Frontal cortex (tissue), 4 donors: ENCODE measurements around the gene GRAP2. TPM values are rescaled to one million over a fixed set of nuclear protein-coding genes. Genes with fewer than 3 reads are reported as not detected.

ENCODE experiments used
- DNase-seq, 2 donors: peaks; one replicate each; pipeline ENCODE4 v3.0.0; 2012; ENCODE audit warnings: low spot score in 2 of 2
- FAIRE-seq: peaks from 2 replicates; lab custom pipeline; 2012; peaks lifted over from hg19 to GRCh38; lab: Jason Lieb, UNC
- total RNA-seq: library from RNA; depleted of rRNA; stranded (reverse); fragments of >200 nt; gene quantifications from one replicate; pipeline ENCODE4 v1.2.3, GENCODE V29; 2014
- donor health status: control.
- donor health status: control.
- donor health status: control.

The GRAP2 gene
- total RNA-seq, 1 donor from 2014 or later, result 5.3 TPM

- DNase-seq (no peak), FAIRE-seq (no peak)
Observed at GRCh38 chr22:39920134-39920743, 19.4 kb downstream of the GRAP2 start.

- FAIRE-seq (no peak), DNase-seq (no peak)
Observed at GRCh38 chr22:39923696-39924095, 22.8 kb downstream of the GRAP2 start.

- no peak for FAIRE-seq
Observed at GRCh38 chr22:39924286-39924685, 23.4 kb downstream of the GRAP2 start.

GRCh38 chr22:39925273-39925672 is 24.4 kb downstream of the GRAP2 start:
- FAIRE-seq (no peak), DNase-seq (no peak)

More at GRCh38 chr22:39924286-39924685, 23.4 kb downstream of the GRAP2 start:
- DNase-seq, result no peak

GRCh38 chr22:39925909-39926679 is 25.2 kb downstream of the GRAP2 start:
- FAIRE-seq (no peak), DNase-seq (no peak)

GRCh38 chr22:39926753-39927152 is 25.9 kb downstream of the GRAP2 start:
- FAIRE-seq, result no peak

GRCh38 chr22:39927544-39927943 is 26.7 kb downstream of the GRAP2 start:
- no peak for FAIRE-seq
- no peak for DNase-seq

More at GRCh38 chr22:39926753-39927152, 25.9 kb downstream of the GRAP2 start:
- DNase-seq, result no peak

GRCh38 chr22:39928536-39929520 is 27.9 kb downstream of the GRAP2 start:
- FAIRE-seq (no peak), DNase-seq (no peak)

GRCh38 chr22:39931251-39931650 is 30.4 kb downstream of the GRAP2 start:
- no peak for FAIRE-seq
- no peak for DNase-seq

- FAIRE-seq, result no peak
Observed at GRCh38 chr22:39932166-39932565, 31.3 kb downstream of the GRAP2 start.

GRCh38 chr22:39932918-39933649 is 32.2 kb downstream of the GRAP2 start:
- no peak for DNase-seq
- no peak for FAIRE-seq

More at GRCh38 chr22:39932166-39932565, 31.3 kb downstream of the GRAP2 start:
- DNase-seq, result no peak

- DNase-seq (no peak), FAIRE-seq (no peak)
Observed at GRCh38 chr22:39933741-39934140, 32.9 kb downstream of the GRAP2 start.

- DNase-seq, result peak in 1 of 2 donors; percentile 13
- peak; percentile 21 for FAIRE-seq
Observed at GRCh38 chr22:39935116-39935515, 34.2 kb downstream of the GRAP2 start.

- no peak for DNase-seq
- FAIRE-seq, result no peak
Observed at GRCh38 chr22:39935612-39936011, 34.7 kb downstream of the GRAP2 start.

- DNase-seq (no peak), FAIRE-seq (no peak)
Observed at GRCh38 chr22:39936523-39937145, 35.8 kb downstream of the GRAP2 start.

GRCh38 chr22:39937906-39938305 is 37.0 kb downstream of the GRAP2 start:
- DNase-seq (no peak), FAIRE-seq (no peak)

- FAIRE-seq, result no peak
- no peak for DNase-seq
Observed at GRCh38 chr22:39938509-39939111, 37.7 kb downstream of the GRAP2 start.

- no peak for DNase-seq
- no peak for FAIRE-seq
Observed at GRCh38 chr22:39939830-39940229, 38.9 kb downstream of the GRAP2 start.
